ENCODE data around the gene EMID1.

Gene EMID1

GRCh38 chr22:29259253-29259899 lies 53.7 kb downstream of the EMID1 start:
- DNase-seq (ENCODE audit: low read depth in 2 of 2) = no peak

GRCh38 chr22:29260031-29260560 lies 54.4 kb downstream of the EMID1 start:
- DNase-seq (ENCODE audit: low read depth in 2 of 2) = no peak

- no peak for DNase-seq (ENCODE audit: low read depth in 2 of 2)
Measured at GRCh38 chr22:29260601-29261315, 55.1 kb downstream of the EMID1 start.

- no peak for DNase-seq (ENCODE audit: low read depth in 2 of 2)
Measured at GRCh38 chr22:29263791-29264276, 58.1 kb downstream of the EMID1 start.

GRCh38 chr22:29265305-29265704 lies 59.6 kb downstream of the EMID1 start:
- DNase-seq (ENCODE audit: low read depth in 2 of 2) = no peak

- DNase-seq (ENCODE audit: low read depth in 2 of 2) = no peak
Measured at GRCh38 chr22:29265929-29266328, 60.2 kb downstream of the EMID1 start.

- DNase-seq (ENCODE audit: low read depth in 2 of 2) = no peak
Measured at GRCh38 chr22:29266564-29267461, 61.1 kb downstream of the EMID1 start.

- no peak for DNase-seq (ENCODE audit: low read depth in 2 of 2)
Measured at GRCh38 chr22:29267462-29267857, 61.8 kb downstream of the EMID1 start.

GRCh38 chr22:29267858-29268510 lies 62.3 kb downstream of the EMID1 start, which contains the start of the genes EWSR1 and RHBDD3:
Gene EWSR1, plus strand, starts transcription at chr22:29268268. Its CDS starts 69 bp downstream, at chr22:29268337.
Gene RHBDD3, minus strand, starts transcription at chr22:29267981. Its CDS starts 2,355 bp downstream, at chr22:29265626.
- DNase-seq (ENCODE audit: low read depth in 2 of 2) = peak; percentile 93 to 95

GRCh38 chr22:29268511-29269229 lies 63.0 kb downstream of the EMID1 start:
- DNase-seq (ENCODE audit: low read depth in 2 of 2) = peak in 1 of 2 donors; percentile 12

GRCh38 chr22:29269230-29269604 lies 63.5 kb downstream of the EMID1 start:
- DNase-seq (ENCODE audit: low read depth in 2 of 2) = no peak

- no peak for DNase-seq (ENCODE audit: low read depth in 2 of 2)
Measured at GRCh38 chr22:29269731-29270474, 64.2 kb downstream of the EMID1 start.

GRCh38 chr22:29270475-29271271 lies 65.0 kb downstream of the EMID1 start:
- DNase-seq (ENCODE audit: low read depth in 2 of 2) = no peak

GRCh38 chr22:29272624-29273023 lies 66.9 kb downstream of the EMID1 start:
- DNase-seq (ENCODE audit: low read depth in 2 of 2) = no peak

GRCh38 chr22:29275167-29275566 lies 69.5 kb downstream of the EMID1 start:
- no peak for DNase-seq (ENCODE audit: low read depth in 2 of 2)

- DNase-seq (ENCODE audit: low read depth in 2 of 2) = no peak
Measured at GRCh38 chr22:29275819-29276565, 70.3 kb downstream of the EMID1 start.

GRCh38 chr22:29277927-29278326 lies 72.2 kb downstream of the EMID1 start:
- no peak for DNase-seq (ENCODE audit: low read depth in 2 of 2)

GRCh38 chr22:29284196-29284595 lies 78.5 kb downstream of the EMID1 start:
- no peak for DNase-seq (ENCODE audit: low read depth in 2 of 2)

Measured in activated CD4-positive, alpha-beta T cell treated with anti-CD3 and anti-CD28 coated beads for 24 hours (primary cell).